Effector memory CD4-positive, alpha-beta T cell (primary cell): ENCODE data around the gene RAD21L1.

Experiments used
- DNase-seq, 3 donors: peaks; one replicate each; pipeline ENCODE4 v3.0.0-alpha.2; 2020
- H3K27ac ChIP-seq: 2 replicates; pipeline ENCODE4 v1.7.0; 2013; ENCODE audit warnings: mild to moderate bottlenecking, low read length, moderate library complexity; ENCODE audit not compliant: insufficient read depth, poor library complexity, severe bottlenecking
- H3K27me3 ChIP-seq: replicated peaks from 2 replicates; pipeline ENCODE4 v1.7.0; 2013; ENCODE audit warnings: mild to moderate bottlenecking, low read length; ENCODE audit not compliant: insufficient read depth, control insufficient read depth, poor library complexity, severe bottlenecking
- H3K36me3 ChIP-seq: 2 replicates; pipeline ENCODE4 v1.7.0; 2013; ENCODE audit warnings: mild to moderate bottlenecking, low read length, moderate library complexity; ENCODE audit not compliant: control insufficient read depth, insufficient read depth
- H3K4me1 ChIP-seq: 2 replicates; pipeline ENCODE4 v1.7.0; 2013; ENCODE audit warnings: low read length, mild to moderate bottlenecking; ENCODE audit not compliant: control insufficient read depth, insufficient read depth, poor library complexity, severe bottlenecking
- H3K4me3 ChIP-seq: 2 replicates; pipeline ENCODE4 v1.7.0; 2013; ENCODE audit warnings: low read length, low read depth, mild to moderate bottlenecking; ENCODE audit not compliant: insufficient read depth, poor library complexity, severe bottlenecking
- H3K9me3 ChIP-seq: 2 replicates; pipeline ENCODE4 v1.7.0; 2013; ENCODE audit warnings: mild to moderate bottlenecking, low read length, moderate library complexity; ENCODE audit not compliant: control insufficient read depth

The RAD21L1 gene

DNA sequence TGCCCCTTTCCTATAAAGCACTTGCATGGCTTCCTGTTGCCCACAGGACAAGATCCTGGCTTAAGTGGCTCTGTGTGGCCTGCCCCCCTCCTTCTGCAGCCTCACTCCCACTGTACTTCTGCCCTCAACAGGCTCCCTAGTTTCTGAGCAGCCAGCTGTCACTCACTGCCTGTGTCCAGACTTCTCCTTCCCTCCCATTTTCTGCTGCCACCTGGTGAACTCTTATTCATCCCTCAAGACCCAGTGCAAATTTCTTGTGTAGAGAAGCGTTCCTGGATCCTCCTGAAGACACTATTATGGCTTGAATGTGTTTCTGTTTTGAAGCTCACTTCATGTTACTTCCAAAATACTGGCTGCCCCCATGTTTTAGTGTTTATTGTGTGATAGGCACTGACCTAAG lies 66.8 kb downstream of the RAD21L1 start:
- H3K36me3 ChIP-seq: no peaks in the 10 kb centered on the region
- H3K4me3 ChIP-seq: no peak overlapping the region
- no peak for DNase-seq
- H3K9me3 ChIP-seq: no peaks in the 10 kb centered on the region
- H3K27me3 ChIP-seq: no peaks in the 10 kb centered on the region
- H3K27ac ChIP-seq: no peak overlapping the region
- no peaks in the 10 kb centered on the region for H3K4me1 ChIP-seq

DNA sequence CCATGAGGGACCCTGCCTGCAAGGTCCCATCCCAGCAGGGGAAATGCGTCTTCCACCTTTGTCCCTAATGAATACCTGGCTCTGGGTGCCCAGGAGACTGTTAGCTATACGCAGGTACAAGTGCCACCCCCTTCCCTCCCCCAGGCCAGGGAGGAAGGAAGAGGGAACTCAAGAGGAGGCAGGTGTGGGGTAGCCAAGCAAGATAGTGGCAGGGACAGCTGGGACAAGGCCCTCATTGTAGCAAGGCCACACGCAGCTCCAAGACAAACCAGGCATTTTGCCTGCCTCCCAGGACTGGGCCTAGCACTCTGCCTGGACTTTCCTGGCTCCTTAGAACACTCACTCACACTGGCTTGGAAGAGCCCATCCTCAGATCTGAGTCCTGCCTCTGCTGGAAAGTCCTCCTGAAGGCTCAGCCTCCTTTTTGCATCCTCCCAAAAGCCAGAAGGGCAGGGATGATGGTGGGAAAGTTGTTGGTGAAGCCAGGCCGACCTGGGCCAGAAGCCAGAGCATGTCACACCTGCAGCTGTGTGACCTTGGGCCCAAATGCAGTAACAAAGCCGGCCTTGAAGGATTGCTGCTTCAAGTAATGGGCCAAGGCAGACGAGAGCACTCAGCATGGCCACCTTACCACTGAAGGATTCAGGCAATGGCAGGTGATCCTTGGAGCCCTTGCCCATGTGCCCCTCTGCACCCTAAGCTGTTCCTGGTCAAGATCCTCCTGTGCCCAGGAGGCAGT lies 68.0 kb downstream of the RAD21L1 start:
- Histone ChIP-seq H3K27ac (no peak overlapping the region), H3K4me3 (no peak overlapping the region), H3K27me3 (no peaks in the 10 kb centered on the region), H3K36me3 (no peaks in the 10 kb centered on the region), H3K9me3 (no peaks in the 10 kb centered on the region), H3K4me1 (no peaks in the 10 kb centered on the region)
- no peak for DNase-seq

DNA sequence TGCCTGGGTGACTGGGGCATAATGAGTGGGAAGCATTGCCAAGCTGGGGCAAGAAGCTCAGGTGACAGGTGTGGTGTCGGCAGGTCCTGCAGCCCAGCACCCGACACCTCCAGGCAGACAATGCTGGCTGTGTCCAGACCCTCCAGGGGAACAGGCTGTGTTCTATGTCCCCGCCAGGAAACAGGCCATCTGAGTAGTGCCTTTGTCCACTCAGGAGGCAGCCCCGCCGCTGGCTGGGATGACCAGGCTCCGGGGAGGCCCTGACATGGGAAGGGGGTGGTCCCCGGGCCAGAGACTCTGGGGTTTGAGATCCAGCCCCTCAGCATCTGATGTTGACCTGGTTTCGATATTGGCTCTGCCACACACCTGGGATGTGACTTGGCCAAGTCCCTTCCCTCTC lies 68.7 kb downstream of the RAD21L1 start:
- no peaks in the 10 kb centered on the region for H3K27me3 ChIP-seq
- H3K4me1 ChIP-seq: no peaks in the 10 kb centered on the region

DNA sequence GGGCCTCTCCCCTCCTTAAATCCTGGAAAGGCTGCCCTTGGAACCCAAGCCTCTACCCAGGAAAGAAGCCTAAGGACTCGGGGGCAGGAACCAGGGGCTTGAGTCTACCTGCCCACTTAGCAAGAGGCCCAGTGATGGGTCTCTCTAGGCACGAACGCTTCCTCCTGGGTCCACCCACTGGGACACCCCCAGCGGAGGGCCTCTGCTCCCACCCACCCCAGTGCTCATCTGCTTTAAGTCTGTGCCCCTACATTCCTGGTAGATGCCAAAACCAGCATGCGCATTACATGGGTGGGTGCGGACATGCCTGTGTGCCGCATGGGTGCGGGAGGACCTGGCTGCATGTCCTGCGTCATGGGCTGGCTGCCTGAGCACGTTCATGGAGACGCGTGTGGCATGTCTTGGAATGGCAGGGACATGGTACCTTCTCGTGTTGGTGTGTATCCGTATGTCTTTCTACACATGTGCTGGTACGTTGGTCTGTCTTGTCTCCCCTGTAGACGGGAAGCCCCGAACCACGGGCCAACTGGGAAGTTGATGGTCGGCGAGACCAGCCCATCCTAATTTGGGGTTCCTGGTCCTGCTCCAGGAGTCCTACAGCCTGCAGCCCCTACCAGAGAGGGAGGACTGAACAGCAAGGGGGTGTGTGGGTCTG lies 69.6 kb downstream of the RAD21L1 start:
- H3K36me3 ChIP-seq: no peaks in the 10 kb centered on the region
- peaks cover 5% of the 10 kb centered on the region for H3K4me1 ChIP-seq
- no peak for DNase-seq
- H3K9me3 ChIP-seq: no peaks in the 10 kb centered on the region
- no peaks in the 10 kb centered on the region for H3K27me3 ChIP-seq
- no peak overlapping the region for H3K4me3 ChIP-seq
- no peak overlapping the region for H3K27ac ChIP-seq

More for the DNA sequence above, 68.7 kb downstream of the RAD21L1 start:
- DNase-seq: no peak
- Histone ChIP-seq H3K36me3 (no peaks in the 10 kb centered on the region), H3K27ac (no peak overlapping the region), H3K9me3 (no peaks in the 10 kb centered on the region), H3K4me3 (no peak overlapping the region)

GRCh38 chr20:1296117-1296610 lies 70.3 kb downstream of the RAD21L1 start:
- DNase-seq: no peak
- H3K4me1 ChIP-seq: peaks cover 13% of the 10 kb centered on the region
- H3K27ac ChIP-seq: no peak overlapping the region
- no peak overlapping the region for H3K4me3 ChIP-seq
- H3K36me3 ChIP-seq: no peaks in the 10 kb centered on the region
- no peaks in the 10 kb centered on the region for H3K27me3 ChIP-seq
- no peaks in the 10 kb centered on the region for H3K9me3 ChIP-seq

DNA sequence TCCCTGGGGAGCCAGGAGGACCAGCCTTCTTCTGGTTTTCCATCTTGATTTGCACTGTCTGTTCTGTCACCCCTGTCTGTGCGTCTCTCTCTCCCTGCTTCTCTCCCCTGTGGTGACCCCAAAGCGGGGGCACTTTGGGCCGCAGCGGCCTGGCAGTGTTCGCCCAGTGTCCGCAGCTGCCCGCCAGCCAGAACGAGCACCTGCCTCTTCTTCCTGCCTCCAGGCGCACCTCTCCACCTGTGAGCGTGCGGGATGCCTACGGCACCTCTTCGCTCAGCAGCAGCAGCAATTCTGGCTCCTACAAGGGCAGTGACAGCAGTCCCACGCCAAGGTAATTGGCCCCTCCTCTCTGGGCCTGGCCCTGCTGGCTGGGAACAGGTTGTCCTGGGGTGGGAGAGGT lies 71.1 kb downstream of the RAD21L1 start:
- H3K27me3 ChIP-seq: no peaks in the 10 kb centered on the region
- DNase-seq: no peak
- H3K4me1 ChIP-seq: peaks cover 16% of the 10 kb centered on the region
- no peaks in the 10 kb centered on the region for H3K36me3 ChIP-seq
- no peaks in the 10 kb centered on the region for H3K9me3 ChIP-seq
- no peak overlapping the region for H3K4me3 ChIP-seq
- H3K27ac ChIP-seq: no peak overlapping the region

- no peak overlapping the region for H3K27ac ChIP-seq
- no peak for DNase-seq
- H3K4me3 ChIP-seq: no peak overlapping the region
- H3K4me1 ChIP-seq: peaks cover 16% of the 10 kb centered on the region
- no peaks in the 10 kb centered on the region for H3K36me3 ChIP-seq
- no peaks in the 10 kb centered on the region for H3K9me3 ChIP-seq
- no peaks in the 10 kb centered on the region for H3K27me3 ChIP-seq
Measured at GRCh38 chr20:1297486-1297885, 71.6 kb downstream of the RAD21L1 start.

DNA sequence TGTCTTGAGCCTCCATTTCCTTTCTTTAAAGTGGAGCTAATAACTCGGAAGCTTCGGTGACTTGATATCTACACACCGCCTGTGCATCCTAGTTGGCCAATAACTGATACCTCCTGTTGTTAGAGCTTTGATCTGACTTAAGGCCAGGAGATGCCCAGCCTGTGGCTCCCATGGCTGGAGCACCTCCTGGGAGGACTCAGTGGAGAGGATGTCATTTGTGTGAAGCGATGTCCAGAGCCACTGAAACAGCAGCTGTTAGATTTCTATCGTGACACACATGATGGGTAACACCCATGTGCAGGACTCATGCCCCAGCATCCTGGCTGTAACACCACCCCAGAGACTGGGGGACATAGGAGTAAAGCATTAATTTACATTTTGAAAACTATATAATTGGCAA lies 72.3 kb downstream of the RAD21L1 start:
- H3K36me3 ChIP-seq: no peaks in the 10 kb centered on the region
- no peaks in the 10 kb centered on the region for H3K9me3 ChIP-seq
- no peak overlapping the region for H3K4me3 ChIP-seq

DNA sequence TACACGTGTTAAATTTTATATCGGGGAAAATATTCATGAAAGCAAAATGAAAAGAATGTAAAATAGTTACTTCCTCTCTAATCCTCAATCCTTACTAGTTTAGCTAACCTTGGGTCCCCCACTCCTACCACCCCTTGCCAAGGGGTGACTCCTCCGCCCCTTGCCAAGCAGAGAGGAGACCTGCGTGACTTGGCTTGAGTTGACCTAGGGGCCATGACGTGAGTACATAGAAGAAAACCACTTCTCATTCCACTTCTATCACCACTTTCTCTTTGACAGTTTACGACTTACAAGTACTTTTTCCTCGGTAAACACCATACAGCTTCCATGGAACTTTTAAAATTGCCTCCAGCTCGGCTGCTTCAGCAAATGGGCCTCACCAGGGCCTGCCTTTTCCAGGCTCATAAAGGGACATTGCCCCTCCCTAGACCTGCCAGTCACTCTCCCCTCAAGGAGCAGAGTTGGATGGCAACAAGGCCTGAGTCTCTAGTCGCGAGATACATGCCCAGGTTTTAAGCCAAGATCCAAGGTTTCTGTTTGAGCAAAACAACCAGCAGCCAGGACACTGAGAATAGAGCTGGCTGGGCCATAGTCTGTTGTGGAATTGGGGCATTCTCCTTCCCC lies 73.2 kb downstream of the RAD21L1 start:
- DNase-seq: no peak
- Histone ChIP-seq H3K27me3 (no peaks in the 10 kb centered on the region), H3K27ac (no peak overlapping the region), H3K36me3 (no peaks in the 10 kb centered on the region), H3K4me3 (no peak overlapping the region), H3K4me1 (peaks cover 16% of the 10 kb centered on the region), H3K9me3 (no peaks in the 10 kb centered on the region)

More for the DNA sequence above, 72.3 kb downstream of the RAD21L1 start:
- H3K27ac ChIP-seq: no peak overlapping the region
- no peaks in the 10 kb centered on the region for H3K27me3 ChIP-seq
- DNase-seq: no peak
- peaks cover 16% of the 10 kb centered on the region for H3K4me1 ChIP-seq

DNA sequence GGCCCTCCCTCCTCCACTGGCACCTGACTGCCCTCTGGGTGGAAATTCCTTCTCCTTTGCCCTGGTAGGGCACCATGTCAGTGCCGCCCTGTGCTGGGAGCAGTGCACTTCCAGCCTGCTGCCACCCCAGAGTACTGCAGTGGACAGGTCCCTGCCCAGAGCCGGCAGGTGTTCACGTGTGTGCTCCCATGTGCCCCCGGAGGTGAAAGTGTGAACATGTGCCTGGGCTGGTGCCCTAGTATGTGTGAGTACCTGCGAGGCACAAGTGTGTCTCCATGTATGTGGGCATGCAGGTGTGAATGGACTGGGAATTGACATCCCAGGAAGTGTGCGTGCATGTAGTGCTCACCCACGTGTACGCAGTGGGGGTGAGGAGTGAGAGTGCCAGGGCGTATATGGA lies 73.7 kb downstream of the RAD21L1 start:
- Histone ChIP-seq H3K27ac (no peak overlapping the region), H3K36me3 (peaks cover 3% of the 10 kb centered on the region), H3K4me1 (peaks cover 16% of the 10 kb centered on the region), H3K4me3 (no peak overlapping the region), H3K27me3 (no peaks in the 10 kb centered on the region), H3K9me3 (no peaks in the 10 kb centered on the region)
- no peak for DNase-seq
